HG03025 (cell line): Measurements from ENCODE around the gene ATP6V0A1.
"Not testable (repeated sequence)": the region's sequence is repeated elsewhere in the genome, so short reads cannot be mapped to it uniquely, and the experiment has no call there.

Experiments used
- ATAC-seq: cut with Tn5 transposase; IDR thresholded peaks from one replicate; pipeline ENCODE4 v1.9.1; 2021; ENCODE audit warnings: mild to moderate bottlenecking, moderate library complexity; ENCODE audit not compliant: unreplicated experiment, low FRiP score

The ATP6V0A1 gene

DNA sequence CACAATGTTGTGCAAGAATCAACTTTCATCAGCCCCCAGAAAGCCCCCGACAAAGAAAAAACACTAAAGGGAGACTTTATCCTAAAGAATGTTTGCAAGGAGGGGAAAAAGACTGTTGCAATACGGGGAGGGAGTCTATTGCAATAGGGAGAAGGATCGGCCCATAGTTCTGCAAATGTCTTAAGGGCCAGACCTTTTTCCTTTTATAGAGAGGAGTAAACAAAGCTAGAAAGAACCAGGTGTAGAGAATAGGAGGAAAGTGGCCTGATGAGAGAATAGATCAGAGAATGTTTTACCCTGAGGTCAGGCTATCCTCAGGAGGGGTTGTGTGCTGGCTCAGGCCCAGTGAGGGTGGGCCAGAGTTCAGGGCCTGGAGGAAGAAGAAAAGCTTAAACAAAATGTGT is 26.9 kb upstream of the ATP6V0A1 start:
- ATAC-seq: no peak

- no peak for ATAC-seq
Observed at GRCh38 chr17:42436391-42436790, 22.3 kb upstream of the ATP6V0A1 start.

DNA sequence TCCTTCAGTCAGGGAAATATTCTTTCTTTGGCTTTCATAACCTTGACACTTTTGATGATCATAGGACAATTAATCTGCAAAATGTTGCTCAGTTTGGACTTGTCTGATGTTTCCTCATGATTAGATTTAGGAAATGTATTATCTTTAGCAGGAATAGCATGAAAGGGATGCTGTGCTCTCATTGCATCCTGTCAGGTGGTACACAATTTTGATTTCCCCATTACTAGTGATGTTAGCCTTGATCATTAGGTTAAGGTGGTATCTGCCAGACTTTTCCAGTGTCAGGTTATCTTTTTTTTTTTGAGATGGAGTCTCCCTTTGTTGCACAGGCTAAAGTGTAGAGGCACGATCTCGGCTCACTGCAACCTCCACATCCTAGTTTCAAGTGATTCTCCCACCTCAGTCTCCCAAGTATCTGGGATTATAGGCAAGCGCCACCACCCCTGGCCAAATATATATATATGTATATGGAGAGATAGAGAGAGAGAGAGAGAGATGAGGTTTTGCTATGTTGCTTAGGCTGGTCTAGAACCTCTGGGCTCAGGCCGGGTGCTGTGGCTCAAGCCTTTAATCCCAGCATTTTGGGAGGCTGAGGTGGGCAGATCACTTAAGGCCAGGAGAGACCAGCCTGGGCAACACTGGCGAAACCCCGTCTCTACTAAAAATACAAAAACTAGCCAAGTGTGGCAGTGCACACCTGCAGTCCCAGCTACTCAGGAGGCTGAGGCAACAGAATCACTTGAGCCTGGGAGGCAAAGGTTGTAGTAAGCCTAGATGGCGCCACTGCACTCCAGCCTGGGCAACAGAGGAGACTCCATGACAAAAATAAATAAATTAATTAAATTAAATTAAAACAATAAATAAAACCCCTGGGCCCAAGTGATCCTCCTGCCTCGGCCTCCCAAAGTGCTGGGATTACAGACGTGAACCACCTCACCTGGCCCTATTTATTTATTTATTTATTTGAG is 19.8 kb upstream of the ATP6V0A1 start:
- no peak for ATAC-seq

DNA sequence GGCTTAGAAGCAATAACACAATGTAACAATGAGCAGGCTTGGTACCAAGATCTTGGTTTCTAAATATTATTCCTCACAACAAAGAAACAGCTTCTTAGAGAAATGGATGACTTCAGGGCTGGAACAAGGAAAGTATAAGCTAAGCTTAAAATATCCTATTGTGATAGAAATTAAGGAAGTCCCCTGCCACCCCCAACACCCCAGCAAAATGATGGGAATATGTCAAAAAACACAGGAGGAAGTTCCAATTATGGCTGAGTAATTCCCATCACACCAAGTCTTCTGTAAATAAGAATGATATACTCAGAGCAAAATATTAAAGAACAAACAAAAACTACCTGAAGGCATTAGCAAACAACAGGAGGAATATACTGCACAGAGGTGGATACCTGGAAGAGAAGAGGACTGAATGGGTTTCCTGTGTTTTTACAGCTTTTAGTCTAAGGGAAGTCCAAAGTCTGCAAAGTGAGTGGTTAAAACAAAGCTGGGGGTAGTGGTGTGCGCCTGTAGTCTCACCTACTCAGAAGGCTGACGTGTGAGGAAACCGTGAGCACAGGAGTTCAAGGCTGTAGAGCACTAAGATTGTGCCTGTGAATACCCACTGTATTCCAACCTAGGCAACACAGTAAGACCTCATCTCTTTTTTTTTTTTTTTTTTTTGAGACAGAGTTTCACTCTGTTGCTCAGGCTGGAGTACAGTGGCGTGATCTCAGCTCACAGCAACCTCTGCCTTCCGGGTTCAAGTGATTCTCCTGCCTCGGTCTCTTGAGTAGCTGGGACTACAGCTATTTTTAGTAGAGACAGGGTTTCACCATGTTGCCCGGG is 17.1 kb upstream of the ATP6V0A1 start:
- ATAC-seq: no peak

- no peak for ATAC-seq
Observed at GRCh38 chr17:42442196-42442565, 16.5 kb upstream of the ATP6V0A1 start.

DNA sequence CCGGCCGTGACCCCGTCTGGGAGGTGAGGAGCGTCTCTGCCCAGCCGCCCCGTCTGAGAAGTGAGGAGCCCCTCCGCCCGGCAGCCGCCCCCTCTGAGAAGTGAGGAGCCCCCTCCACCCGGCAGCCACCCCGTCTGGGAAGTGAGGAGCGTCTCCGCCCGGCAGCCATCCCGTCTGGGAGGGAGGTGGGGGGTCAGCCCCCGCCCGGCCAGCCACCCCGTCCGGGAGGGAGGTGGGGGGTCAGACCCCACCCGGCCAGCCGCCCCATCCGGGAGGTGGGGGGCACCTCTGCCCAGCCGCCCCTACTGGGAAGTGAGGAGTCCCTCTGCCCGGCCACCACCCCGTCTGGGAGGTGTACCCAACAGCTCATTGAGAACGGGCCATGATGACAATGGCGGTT is 9.5 kb upstream of the ATP6V0A1 start:
- ATAC-seq: not testable (repeated sequence)

DNA sequence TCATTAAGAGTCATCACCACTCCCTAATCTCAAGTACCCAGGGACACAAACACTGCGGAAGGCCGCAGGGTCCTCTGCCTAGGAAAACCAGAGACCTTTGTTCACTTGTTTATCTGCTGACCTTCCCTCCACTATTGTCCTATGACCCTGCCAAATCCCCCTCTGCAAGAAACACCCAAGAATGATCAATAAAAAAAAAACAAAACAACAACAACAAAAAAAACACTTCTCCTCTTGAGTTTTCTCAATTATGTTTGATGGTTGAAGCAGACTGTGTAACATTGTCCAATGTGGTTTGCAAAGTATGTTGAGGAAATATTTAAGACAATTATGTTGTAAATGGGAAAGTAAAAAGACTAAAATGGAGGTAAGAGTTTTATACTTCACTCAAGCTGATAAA is 8.8 kb upstream of the ATP6V0A1 start:
- not testable (repeated sequence) for ATAC-seq

DNA sequence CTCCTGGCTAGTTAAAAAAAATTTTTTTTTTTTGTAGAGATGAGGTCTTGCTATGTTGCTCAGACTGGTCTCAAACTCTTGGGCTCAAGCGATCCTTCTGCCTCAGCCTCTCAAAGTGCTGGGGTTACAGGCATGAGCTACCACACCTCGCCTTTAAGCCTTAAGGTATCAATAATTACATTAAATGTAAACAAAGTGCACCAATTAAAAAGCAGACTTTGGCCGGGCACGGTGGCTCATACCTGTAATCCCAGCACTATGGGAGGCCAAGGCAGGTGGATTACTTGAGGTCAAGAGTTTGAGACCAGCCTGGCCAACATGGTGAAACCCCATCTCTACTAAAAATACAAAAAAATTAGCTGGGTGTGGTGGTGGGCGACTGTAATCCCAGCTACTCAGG is 7.4 kb upstream of the ATP6V0A1 start:
- ATAC-seq: not testable (repeated sequence)

DNA sequence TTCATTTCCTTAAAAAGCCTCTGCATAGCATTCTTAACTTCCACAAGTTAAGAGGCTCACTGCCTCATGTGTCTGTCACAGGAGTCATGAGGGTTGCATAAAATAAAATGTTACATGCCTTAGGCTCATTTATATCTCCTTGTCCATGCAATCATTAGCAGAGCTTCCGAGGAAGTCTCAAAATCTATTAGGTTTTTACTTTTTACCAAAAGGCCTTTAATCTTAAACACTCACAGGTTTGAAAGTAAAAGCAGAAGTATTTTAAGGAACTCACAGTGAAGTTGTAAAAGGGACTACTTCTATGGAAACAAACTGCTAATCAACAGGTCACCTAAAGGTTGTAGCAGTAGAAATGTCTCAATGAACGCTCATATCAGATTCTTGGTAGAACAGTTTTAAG is 5.2 kb upstream of the ATP6V0A1 start:
- no peak for ATAC-seq

DNA sequence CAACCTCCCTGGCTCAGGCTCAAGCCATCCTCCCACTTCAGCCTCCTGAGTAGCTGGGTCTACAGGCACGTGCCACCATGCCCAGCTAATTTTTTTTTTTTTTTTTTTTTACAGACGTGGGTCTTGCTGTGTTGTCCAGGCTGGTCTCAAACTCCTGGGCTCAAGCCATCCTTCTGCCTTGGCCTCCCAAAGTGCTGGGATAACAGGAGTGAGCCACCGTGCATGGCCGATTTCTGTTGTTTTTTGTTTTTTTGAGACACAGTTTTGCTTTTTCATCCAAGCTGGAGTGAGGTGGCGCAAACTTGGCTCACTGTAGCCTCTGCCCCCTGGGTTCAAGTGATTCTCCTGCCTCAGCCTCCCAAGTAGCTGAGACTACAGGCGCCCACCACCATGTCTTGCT is 3.7 kb upstream of the ATP6V0A1 start:
- not testable (repeated sequence) for ATAC-seq

DNA sequence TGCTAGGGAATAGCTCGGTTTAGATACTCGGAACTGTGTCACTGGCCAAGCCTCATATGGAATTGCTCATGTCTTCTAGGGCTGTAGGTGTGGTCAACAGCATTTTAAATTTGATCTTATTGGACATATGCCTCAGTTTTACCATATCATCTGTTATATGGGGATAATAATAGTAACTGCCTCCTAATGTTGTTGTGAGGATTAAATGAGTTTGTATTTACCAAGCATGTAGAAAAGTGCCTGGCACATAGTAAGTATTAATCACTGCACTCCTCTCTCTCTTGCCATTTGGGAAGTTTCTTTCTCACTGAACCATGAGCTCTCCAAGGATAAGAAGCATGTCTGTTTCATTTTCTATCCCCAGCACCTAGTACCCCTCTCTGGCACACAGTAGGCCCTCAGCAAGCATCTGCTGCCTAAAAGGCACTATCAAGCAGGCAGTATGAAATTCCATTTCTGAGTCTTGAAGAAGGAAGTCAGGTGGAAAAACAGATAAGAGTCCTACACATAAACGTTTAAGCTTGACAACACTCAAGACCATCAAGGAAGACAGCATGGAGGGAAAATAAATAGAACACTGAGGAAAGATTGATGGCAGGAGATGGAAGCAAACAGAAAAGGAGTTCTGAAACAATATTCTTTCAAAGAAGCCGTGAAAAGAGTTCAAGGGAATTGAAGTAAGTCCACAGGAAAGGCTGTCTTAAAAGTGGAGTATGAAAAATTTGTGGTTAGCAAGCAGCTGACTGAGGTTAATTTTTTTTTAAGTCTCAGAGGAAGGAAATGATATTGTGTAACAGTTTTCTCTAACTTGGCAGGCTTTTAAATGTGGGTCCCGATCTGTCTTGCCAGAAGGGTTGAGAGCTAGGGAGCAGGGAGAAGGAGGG is 2.2 kb upstream of the ATP6V0A1 start:
- ATAC-seq: no peak

DNA sequence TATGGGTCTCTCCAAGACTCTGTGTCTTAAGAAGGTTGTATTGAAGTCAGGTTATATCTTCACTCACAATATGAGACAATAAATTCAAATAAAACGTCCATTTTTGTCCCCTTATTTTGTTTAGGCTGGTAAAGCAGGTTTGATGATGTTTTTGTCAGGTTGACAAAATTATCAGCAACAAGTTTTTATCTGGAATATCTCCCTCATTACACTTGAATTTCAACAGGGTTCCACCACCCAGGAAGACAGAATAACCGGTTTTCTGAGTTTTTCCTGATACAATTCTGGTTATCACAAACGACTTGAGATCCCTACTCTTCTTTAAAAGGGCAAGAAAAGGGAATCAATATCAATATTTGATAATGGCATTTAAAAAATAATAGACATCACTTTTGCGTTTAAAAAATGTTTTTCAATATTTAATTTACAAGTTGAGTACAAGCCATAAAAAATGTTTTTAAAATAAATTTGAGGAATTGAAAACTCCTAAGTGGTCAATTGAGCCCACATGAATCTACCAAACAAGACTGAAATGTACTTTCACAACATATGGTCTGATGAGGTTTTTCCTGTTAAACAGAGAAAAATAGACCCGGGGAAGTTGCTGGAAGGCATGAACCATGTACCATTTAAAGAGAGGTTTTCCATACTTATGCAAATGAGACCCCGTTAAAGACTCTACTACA is 1.4 kb upstream of the ATP6V0A1 start:
- no peak for ATAC-seq

- ATAC-seq: no peak
Observed at GRCh38 chr17:42459256-42459800, 650 bp downstream of the ATP6V0A1 start.

DNA sequence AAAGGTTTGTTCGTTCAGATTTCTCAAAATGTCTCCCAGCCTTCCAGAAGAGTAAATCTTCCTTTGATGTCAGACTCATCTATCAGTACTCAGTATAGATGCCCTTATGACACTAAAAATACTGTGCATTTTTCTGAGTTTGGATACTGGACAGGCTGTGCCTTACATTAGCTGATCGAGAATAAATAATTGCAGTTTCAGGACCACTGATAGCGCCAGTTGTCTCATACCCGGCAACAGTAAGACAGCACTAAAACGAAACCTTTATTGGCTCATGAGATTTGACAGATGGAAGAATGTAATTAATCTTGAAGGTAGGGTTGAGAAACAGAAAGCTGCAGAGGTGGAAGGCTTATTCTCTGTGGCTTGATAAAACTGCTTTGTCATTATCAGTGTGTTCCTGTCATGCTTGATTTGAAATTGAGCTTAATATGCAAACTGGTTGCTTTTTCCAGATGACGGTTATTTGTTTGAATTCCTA is 1.2 kb downstream of the ATP6V0A1 start:
- no peak for ATAC-seq

GRCh38 chr17:42460371-42460770 is 1.7 kb downstream of the ATP6V0A1 start:
- no peak for ATAC-seq

DNA sequence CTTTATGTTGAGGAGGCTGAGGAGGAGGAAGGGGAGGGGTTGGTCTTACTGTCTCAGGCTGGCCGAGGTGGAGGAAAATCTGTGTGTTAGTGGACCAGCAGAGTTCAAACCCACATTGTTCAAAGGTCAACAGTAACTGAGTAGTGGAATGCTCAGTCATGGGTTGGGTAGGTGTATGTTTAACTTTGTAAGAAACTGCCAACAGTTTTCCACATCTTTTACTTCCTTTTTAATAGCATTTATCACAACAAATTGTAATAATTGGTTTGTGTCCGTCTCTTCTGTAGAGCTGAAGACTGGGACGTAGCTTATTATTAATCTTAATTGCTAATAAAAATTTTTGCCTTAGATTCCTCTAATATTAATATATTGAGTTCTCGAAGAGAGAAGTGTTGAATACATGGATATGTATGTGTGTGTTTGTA is 5.3 kb downstream of the ATP6V0A1 start:
- no peak for ATAC-seq

GRCh38 chr17:42467889-42468288 is 9.2 kb downstream of the ATP6V0A1 start:
- no peak for ATAC-seq

DNA sequence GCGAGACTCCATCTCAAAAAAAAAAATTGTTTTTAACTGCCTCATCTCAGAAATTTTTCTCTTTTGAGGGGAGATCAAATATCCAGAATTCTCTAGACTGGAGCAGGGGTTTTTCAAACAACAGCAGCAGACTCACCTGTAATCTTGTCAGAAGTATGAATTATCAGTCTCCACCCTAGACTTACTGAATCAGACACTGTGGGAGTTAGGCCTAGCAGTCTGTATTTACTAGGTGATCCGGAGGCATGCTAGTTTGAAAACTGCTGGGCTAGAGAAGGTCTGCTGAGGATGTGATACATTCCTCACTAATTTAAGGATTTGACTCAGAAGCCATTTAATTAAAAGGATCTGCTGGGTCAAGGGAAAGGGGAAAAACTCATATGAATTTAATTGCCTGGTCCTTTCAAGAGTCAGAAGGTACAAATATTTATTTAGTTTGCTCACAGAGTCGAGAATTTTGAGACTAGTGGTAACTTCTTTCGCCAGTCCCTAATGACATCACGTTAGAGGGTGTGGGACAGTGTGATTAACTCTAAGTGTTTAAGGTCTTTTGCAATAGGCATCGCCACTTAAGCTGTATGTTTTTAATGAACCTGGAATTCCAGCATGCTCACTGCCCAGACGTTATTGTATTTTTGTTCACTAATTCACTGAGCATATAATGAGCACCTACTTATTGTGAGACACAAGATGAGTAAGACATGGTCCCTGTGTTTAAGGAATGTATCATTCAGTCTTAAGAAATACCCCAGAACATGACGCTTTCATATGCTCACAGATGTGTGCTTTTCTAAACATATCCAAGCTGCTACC is 14.2 kb downstream of the ATP6V0A1 start:
- ATAC-seq: no peak

DNA sequence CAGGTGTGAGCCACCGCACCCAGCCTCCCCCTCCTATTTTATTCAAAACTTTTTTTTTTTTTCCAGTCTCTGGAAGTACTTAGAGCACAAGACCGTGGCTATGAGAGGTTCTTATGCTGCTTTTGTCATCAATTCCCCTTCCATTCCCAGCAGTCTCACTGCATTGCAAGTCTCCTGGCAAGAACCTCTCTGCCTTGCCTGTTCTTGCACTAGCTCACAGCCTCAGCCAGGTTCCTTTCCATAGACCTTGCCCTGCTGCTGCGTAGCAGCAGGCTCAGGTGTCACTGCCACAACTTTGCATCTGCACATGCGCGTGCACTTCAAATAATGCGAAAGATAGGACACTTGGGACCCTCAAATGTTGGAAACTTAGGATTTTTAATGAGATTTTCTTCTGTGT is 15.6 kb downstream of the ATP6V0A1 start:
- ATAC-seq: no peak
